ENCODE measurements around the gene TGIF1.

- TF ChIP-seq SP1 (IDR thresholded peaks at IDR 0.05) (no peak), ELF4 (IDR thresholded peaks at IDR 0.05) (no peak)
These were observed 42.1 kb downstream of the TGIF1 start for GRCh38 chr18:3491981-3492555.

Measured in HEK293T (cell line).